K562 (cell line): ENCODE results near the gene ASIC1. TPM values are rescaled to one million over a fixed set of nuclear protein-coding genes. Genes with fewer than 3 reads are reported as not detected.

Experiments
- ATAC-seq: fragments of 200-7000 bp; cut with Tn5 transposase; 3 replicates; pipeline ENCODE4 v1.9.1; 2020; ENCODE audit warnings: moderate library complexity
- BruUV-seq: library from RNA; stranded (reverse); fragments of 400-500 nt; replicated peaks from 2 replicates; lab custom pipeline; 2021; lab: Mats Ljungman, UMichigan
- CTCF ChIA-PET: fragments of 300-600 bp; formaldehyde crosslinking; extraction: SDS; loops from one replicate; lab custom pipeline; 2021; ENCODE audit warnings: low intra/inter-chr PET ratio; lab: Yijun Ruan, JAX
- POLR2A ChIA-PET: fragments of 300-600, 350-650 bp; sonication (Branson Sonifier 250); formaldehyde crosslinking; extraction: SDS; loops from one replicate; lab custom pipeline; 2021; ENCODE audit warnings: antibody characterized with exemption, inconsistent platforms; lab: Yijun Ruan, JAX
- DNase-seq, 4 experiments: peaks; one replicate each; pipeline versions ENCODE4 v3.0.0 to v3.0.0-alpha.2; 2011 to 2018; ENCODE audit warnings: low spot score in 3 of 4, mixed read lengths in 3 of 4; ENCODE audit errors: extremely low read depth in 1 of 4
- FAIRE-seq: peaks from 2 replicates; lab custom pipeline; 2011; peaks lifted over from hg19 to GRCh38; lab: Jason Lieb, UNC
- H2AFZ ChIP-seq: 2 replicates; pipeline ENCODE4 v1.6.0; 2011; ENCODE audit warnings: low read depth, low read length, control low read depth, inconsistent platforms
- H3K27ac ChIP-seq: fragments of 200-600 bp; 3 replicates; pipeline ENCODE4 v1.8.0; 2011; ENCODE audit warnings: low read depth, mild to moderate bottlenecking, control low read depth, inconsistent platforms, low read length, moderate library complexity, mixed read lengths; ENCODE audit errors: extremely low read depth
- H3K27me3 ChIP-seq, 2 experiments: fragments of 300-600 bp in 1 of 2; 2 replicates in 1 of 2; 3 replicates in 1 of 2; pipeline versions ENCODE4 v1.6.0 to v1.8.0; 2011; ENCODE audit warnings: inconsistent platforms in 2 of 2, low read length in 2 of 2, mild to moderate bottlenecking in 1 of 2, mixed read lengths in 1 of 2, moderate library complexity in 1 of 2; ENCODE audit not compliant: control insufficient read depth in 2 of 2, insufficient read depth in 2 of 2
- H3K36me3 ChIP-seq: fragments of 300-600 bp; 3 replicates; pipeline ENCODE4 v1.8.0; 2011; ENCODE audit warnings: mild to moderate bottlenecking, low read length, inconsistent platforms; ENCODE audit not compliant: control insufficient read depth, insufficient read depth
- H3K4me1 ChIP-seq, 2 experiments: fragments of 200-600 bp in 1 of 2; replicated peaks in 1 of 2; 2 replicates in 1 of 2; 3 replicates in 1 of 2; pipeline versions ENCODE4 v1.5.1 to v1.8.0; 2011; ENCODE audit warnings: inconsistent platforms in 2 of 2, low read length in 2 of 2, mild to moderate bottlenecking in 1 of 2, mixed read lengths in 1 of 2, moderate library complexity in 1 of 2; ENCODE audit not compliant: control insufficient read depth in 2 of 2, insufficient read depth in 2 of 2
- H3K4me2 ChIP-seq: 2 replicates; pipeline ENCODE4 v1.6.1; 2011; ENCODE audit warnings: low read length, control low read depth, inconsistent platforms, mixed read lengths; ENCODE audit not compliant: insufficient read depth
- H3K4me3 ChIP-seq: fragments of 200-600 bp; sonication (generic), shearing (Covaris generic); 2 replicates; pipeline ENCODE4 v1.5.1; 2016; ENCODE audit warnings: control low read depth, inconsistent platforms
- H3K79me2 ChIP-seq: fragments of 200-600 bp; 3 replicates; pipeline ENCODE4 v1.8.0; 2011; ENCODE audit warnings: low read length, inconsistent platforms; ENCODE audit not compliant: control insufficient read depth, insufficient read depth
- H3K9ac ChIP-seq, 2 experiments: 2 replicates each; pipeline versions ENCODE4 v1.6.0 to v1.6.1; 2011; ENCODE audit warnings: low read depth in 2 of 2, low read length in 2 of 2, control low read depth in 1 of 2, inconsistent platforms in 1 of 2, mild to moderate bottlenecking in 1 of 2, mixed read lengths in 1 of 2; ENCODE audit not compliant: insufficient read depth in 1 of 2
- H3K9me1 ChIP-seq: one replicate; pipeline ENCODE4 v1.6.0; 2011; ENCODE audit warnings: inconsistent platforms, mild to moderate bottlenecking, low read length, moderate library complexity; ENCODE audit not compliant: control insufficient read depth, insufficient read depth
- H3K9me3 ChIP-seq: replicated peaks from 2 replicates; pipeline ENCODE4 v1.5.1; 2011; ENCODE audit warnings: low read depth, low read length, inconsistent platforms; ENCODE audit not compliant: control insufficient read depth, insufficient read depth
- H4K20me1 ChIP-seq: replicated peaks from 2 replicates; pipeline ENCODE4 v1.6.1; 2011; ENCODE audit warnings: low read length, inconsistent platforms, mixed read lengths; ENCODE audit not compliant: control insufficient read depth, insufficient read depth
- CREBBP ChIP-seq: IDR thresholded peaks from one replicate; pipeline ENCODE4 v1.6.1; 2012; ENCODE audit warnings: low read depth, mild to moderate bottlenecking, control low read depth, inconsistent platforms, low read length
- CXXC5 ChIP-seq: fragments of 250-450 bp; sonication (Bioruptor Pico); IDR thresholded peaks from 2 replicates; pipeline ENCODE4 v1.8.0; 2022; ENCODE audit warnings: inconsistent platforms, mild to moderate bottlenecking, moderate library complexity
- DNMT1 ChIP-seq: fragments of 450-650 bp; IDR thresholded peaks from 2 replicates; pipeline ENCODE4 v1.6.1; 2016; ENCODE audit warnings: antibody characterized with exemption, mild to moderate bottlenecking
- ESRRA ChIP-seq: fragments of 450-650 bp; IDR thresholded peaks from 2 replicates; pipeline ENCODE4 v1.6.1; 2014; ENCODE audit warnings: low read depth, mild to moderate bottlenecking, moderate library complexity, borderline replicate concordance
- ETV5 ChIP-seq: sonication (generic); formaldehyde crosslinking; IDR thresholded peaks from 2 replicates; pipeline ENCODE4 v1.4.0; 2020; ENCODE audit warnings: low read depth, mild to moderate bottlenecking, missing genetic modification reagents
- FUS ChIP-seq: fragments of 200-400 bp; formaldehyde crosslinking; optimal IDR thresholded peaks from 2 replicates; pipeline ENCODE3; 2017; ENCODE audit warnings: low read depth, low read length
- HBP1 ChIP-seq: fragments of 450-650 bp; formaldehyde crosslinking; IDR thresholded peaks from 2 replicates; pipeline ENCODE4 v1.4.0; 2022; ENCODE audit warnings: missing genetic modification characterization
- HDGF ChIP-seq: fragments of 450-650 bp; IDR thresholded peaks from 2 replicates; pipeline ENCODE4 v1.6.1; 2016
- LEF1 ChIP-seq: fragments of 450-650 bp; IDR thresholded peaks from 2 replicates; pipeline ENCODE4 v1.6.1; 2016; ENCODE audit warnings: mild to moderate bottlenecking
- MAFG ChIP-seq: fragments of 450-650 bp; conservative IDR thresholded peaks from 2 replicates; pipeline ENCODE4 v1.6.1; 2016; ENCODE audit warnings: missing genetic modification characterization, missing compliant biosample characterization
- RUNX1 ChIP-seq: sonication (generic); IDR thresholded peaks from 2 replicates; pipeline ENCODE4 v1.6.1; 2016; ENCODE audit warnings: antibody characterized with exemption, low read depth
- ZNF232 ChIP-seq: sonication (generic); formaldehyde crosslinking; IDR thresholded peaks from 2 replicates; pipeline ENCODE4 v1.8.0; 2022; ENCODE audit warnings: mild to moderate bottlenecking, missing genetic modification reagents
- ZNF431 ChIP-seq: sonication (generic); formaldehyde crosslinking; IDR thresholded peaks from 2 replicates; pipeline ENCODE4 v1.8.0; 2022; ENCODE audit warnings: mild to moderate bottlenecking, missing genetic modification reagents
- ZNF766 ChIP-seq: fragments of 200-800 bp; sonication (Bioruptor generic); conservative IDR thresholded peaks from 2 replicates; pipeline ENCODE4 v1.6.1; 2016; ENCODE audit warnings: missing genetic modification characterization, missing compliant biosample characterization
- WGBS: fragments of 100-300 bp; shearing (Covaris generic); methylation state at CpG from one replicate; pipeline ENCODE4 v1.1.6; 2016; ENCODE audit warnings: low coverage, mixed read lengths; ENCODE audit not compliant: insufficient coverage; ENCODE audit errors: missing lambda C conversion rate; 5-methylcytosine and 5-hydroxymethylcytosine counted together
- in situ Hi-C: fragments of 300-500 bp; cut with MboI; formaldehyde crosslinking; loops from 4 replicates; pipeline ENCODE4 v1.15.0; 2018; ENCODE audit warnings: inconsistent platforms, mixed read lengths
- intact Hi-C: fragments of 100-400 bp; cut with micrococcal nuclease; formaldehyde crosslinking; loops from 2 replicates; pipeline ENCODE4 v1.14.2; 2022
- polyA plus RNA-seq, 8 experiments: library from polyadenylated mRNA; depleted of rRNA in 4 of 8; stranded (reverse) in 5 of 8; unstranded in 3 of 8; fragments of >200 nt; fragmentation: Nextera tagmentation in 2 of 8; fragmentation: Illumina TruSeq in 1 of 8; extraction: Ambion mirVana in 2 of 8; extraction: Trizol in 1 of 8; gene quantifications; 2 replicates each; pipeline versions ENCODE4 v1.2.1 to v1.2.3, GENCODE V29; 2011 to 2014; ENCODE audit warnings: inconsistent platforms in 1 of 8, missing spikeins in 1 of 8
- total RNA-seq, 7 experiments: library from RNA; depleted of rRNA in 6 of 7; stranded (reverse); fragments of >200 nt in 6 of 7; fragmentation: Illumina TruSeq in 2 of 7; extraction: Trizol in 2 of 7; gene quantifications; 2 replicates each; pipeline versions ENCODE4 v1.2.1 to v1.2.3, GENCODE V29; 2011 to 2021; ENCODE audit warnings: low replicate concordance in 1 of 7
- TF ChIP-seq, protein P1 (sequence below): IDR thresholded peaks from 2 replicates; pipeline ENCODE4 v1.6.1; 2012; ENCODE audit warnings: low read depth, low read length, improper control_type of control experiment, borderline replicate concordance
- TF ChIP-seq, protein P2 (sequence below): fragments of 250-450 bp; sonication (Bioruptor Pico); IDR thresholded peaks from 2 replicates; pipeline ENCODE4 v1.4.0; 2020; ENCODE audit warnings: borderline replicate concordance
- TF ChIP-seq, protein P3 (sequence below): fragments of 450-650 bp; IDR thresholded peaks from 2 replicates; pipeline ENCODE4 v1.7.0; 2016; ENCODE audit warnings: borderline replicate concordance
- TF ChIP-seq, protein P4 (sequence below): fragments of 250-450 bp; sonication (Bioruptor Pico); IDR thresholded peaks from 2 replicates; pipeline ENCODE4 v1.8.0; 2021; ENCODE audit warnings: moderate library complexity, mild to moderate bottlenecking, inconsistent platforms

ASIC1 gene
- total and polyA plus RNA-seq, 9 of the 15 experiments (the other 6 are each of a cell fraction or from before 2014, with no cell fraction given): 0.01 to 1.7 (median 0.45) TPM

DNA sequence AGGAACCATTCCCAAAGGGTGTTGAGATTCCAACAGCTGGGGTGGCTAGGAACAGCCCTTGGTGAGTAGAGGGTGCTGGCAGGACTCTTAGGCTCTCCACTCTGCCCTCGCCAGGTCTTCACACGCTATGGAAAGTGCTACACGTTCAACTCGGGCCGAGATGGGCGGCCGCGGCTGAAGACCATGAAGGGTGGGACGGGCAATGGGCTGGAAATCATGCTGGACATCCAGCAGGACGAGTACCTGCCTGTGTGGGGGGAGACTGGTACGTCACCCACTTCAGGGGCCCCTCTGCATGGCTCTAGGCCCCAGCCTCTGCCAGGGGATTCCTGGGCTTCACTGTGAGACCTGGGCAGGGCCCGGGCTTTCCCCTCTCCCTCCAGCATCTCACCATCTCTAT is 19.7 kb downstream of the ASIC1 start:
- Histone ChIP-seq H3K27me3 (no peaks in the 10 kb centered on the region), H3K9me1 (peaks cover 4% of the 10 kb centered on the region), H3K9me3 (no peaks in the 10 kb centered on the region), H2AFZ (no peak overlapping the region), H3K4me1 (peaks cover 14 to 20% of the 10 kb centered on the region in 2 experiments), H3K4me2 (no peak overlapping the region), H4K20me1 (no peaks in the 10 kb centered on the region), H3K79me2 (no peaks in the 10 kb centered on the region), H3K36me3 (no peaks in the 10 kb centered on the region), H3K27ac (no peak overlapping the region), H3K4me3 (no peak overlapping the region), H3K9ac (no peak overlapping the region)
- ChIA-PET CTCF (interaction anchor here (5.8 kb wide), 1 partner anchor 99 kb away, joined by 66 read pairs; no protein-coding TSS in a partner anchor), POLR2A (interaction anchor here (0.6 to 1.2 kb wide), 4 partner anchors 8 to 237 kb away, joined by 3 to 7 read pairs (median 3); partner anchors contain the start of gene SMARCD1)
- intact Hi-C loops (no loop called here), in situ Hi-C loops (no loop called here)
- 15% methylated on average over 12 of the region's 12 CpGs for WGBS
- no TSS peak for BruUV-seq
- no peak for FAIRE-seq
- DNase-seq: no peak
- no peak for ATAC-seq
- TF ChIP-seq FUS: no peak
- no peak for TF ChIP-seq LEF1
- TF ChIP-seq, protein P1, sequence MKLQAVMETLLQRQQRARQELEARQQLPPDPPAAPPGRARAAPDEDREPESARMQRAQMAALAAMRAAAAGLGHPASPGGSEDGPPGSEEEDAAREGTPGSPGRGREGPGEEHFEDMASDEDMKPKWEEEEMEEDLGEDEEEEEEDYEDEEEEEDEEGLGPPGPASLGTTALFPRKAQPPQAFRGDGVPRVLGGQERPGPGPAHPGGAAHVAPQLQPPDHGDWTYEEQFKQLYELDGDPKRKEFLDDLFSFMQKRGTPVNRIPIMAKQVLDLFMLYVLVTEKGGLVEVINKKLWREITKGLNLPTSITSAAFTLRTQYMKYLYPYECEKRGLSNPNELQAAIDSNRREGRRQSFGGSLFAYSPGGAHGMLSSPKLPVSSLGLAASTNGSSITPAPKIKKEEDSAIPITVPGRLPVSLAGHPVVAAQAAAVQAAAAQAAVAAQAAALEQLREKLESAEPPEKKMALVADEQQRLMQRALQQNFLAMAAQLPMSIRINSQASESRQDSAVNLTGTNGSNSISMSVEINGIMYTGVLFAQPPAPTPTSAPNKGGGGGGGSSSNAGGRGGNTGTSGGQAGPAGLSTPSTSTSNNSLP: no peak
- TF ChIP-seq CREBBP: no peak
- TF ChIP-seq, protein P2, sequence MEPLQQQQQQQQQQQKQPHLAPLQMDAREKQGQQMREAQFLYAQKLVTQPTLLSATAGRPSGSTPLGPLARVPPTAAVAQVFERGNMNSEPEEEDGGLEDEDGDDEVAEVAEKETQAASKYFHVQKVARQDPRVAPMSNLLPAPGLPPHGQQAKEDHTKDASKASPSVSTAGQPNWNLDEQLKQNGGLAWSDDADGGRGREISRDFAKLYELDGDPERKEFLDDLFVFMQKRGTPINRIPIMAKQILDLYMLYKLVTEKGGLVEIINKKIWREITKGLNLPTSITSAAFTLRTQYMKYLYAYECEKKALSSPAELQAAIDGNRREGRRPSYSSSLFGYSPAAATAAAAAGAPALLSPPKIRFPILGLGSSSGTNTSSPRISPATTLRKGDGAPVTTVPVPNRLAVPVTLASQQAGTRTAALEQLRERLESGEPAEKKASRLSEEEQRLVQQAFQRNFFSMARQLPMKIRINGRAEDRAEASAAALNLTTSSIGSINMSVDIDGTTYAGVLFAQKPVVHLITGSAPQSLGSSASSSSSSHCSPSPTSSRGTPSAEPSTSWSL (CRISPR knock-in tag): no peak
- TF ChIP-seq MAFG: no peak
- TF ChIP-seq ETV5 (CRISPR knock-in tag): no peak
- no peak for TF ChIP-seq ZNF431 (CRISPR knock-in tag)
- TF ChIP-seq, protein P3, sequence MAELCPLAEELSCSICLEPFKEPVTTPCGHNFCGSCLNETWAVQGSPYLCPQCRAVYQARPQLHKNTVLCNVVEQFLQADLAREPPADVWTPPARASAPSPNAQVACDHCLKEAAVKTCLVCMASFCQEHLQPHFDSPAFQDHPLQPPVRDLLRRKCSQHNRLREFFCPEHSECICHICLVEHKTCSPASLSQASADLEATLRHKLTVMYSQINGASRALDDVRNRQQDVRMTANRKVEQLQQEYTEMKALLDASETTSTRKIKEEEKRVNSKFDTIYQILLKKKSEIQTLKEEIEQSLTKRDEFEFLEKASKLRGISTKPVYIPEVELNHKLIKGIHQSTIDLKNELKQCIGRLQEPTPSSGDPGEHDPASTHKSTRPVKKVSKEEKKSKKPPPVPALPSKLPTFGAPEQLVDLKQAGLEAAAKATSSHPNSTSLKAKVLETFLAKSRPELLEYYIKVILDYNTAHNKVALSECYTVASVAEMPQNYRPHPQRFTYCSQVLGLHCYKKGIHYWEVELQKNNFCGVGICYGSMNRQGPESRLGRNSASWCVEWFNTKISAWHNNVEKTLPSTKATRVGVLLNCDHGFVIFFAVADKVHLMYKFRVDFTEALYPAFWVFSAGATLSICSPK: no peak
- TF ChIP-seq ZNF766: no peak
- no peak for TF ChIP-seq DNMT1
- no peak for TF ChIP-seq CXXC5 (CRISPR knock-in tag)
- TF ChIP-seq HBP1 (CRISPR knock-in tag): no peak
- TF ChIP-seq, protein P4, sequence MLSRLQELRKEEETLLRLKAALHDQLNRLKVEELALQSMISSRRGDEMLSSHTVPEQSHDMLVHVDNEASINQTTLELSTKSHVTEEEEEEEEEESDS: no peak
- TF ChIP-seq ESRRA: no peak
- TF ChIP-seq HDGF: no peak
- no peak for TF ChIP-seq ZNF232
- no peak for TF ChIP-seq RUNX1
